ENCODE data around the gene MRGPRD.

MRGPRD gene

DNA sequence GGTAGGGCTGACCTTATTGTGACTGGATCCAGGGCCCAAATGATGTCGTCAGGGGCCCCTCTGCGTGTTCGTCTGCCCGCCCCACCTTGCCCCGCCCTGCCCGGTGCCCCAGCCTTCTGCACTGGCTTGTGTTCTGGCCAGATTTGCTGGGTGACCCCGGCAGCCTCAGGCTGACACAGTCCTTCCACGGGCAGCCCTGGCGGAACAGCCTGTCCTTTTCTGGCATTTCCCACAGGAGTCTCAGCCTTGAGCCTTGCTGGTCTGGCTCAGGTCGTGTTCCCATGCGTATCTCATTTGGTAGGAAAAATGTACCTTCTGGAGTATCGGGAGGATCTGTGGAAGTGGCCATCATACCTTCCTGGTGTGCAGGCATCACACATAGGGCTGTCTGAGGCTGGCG lies 46.1 kb downstream of the MRGPRD start:
- Histone ChIP-seq H3K9me3 (replicated peaks; ENCODE audit: insufficient read depth, low read length) (no peaks in the 10 kb centered on the region), H3K9ac (ENCODE audit: low read length) (no peak overlapping the region), H3K79me2 (ENCODE audit: low read length) (no peaks in the 10 kb centered on the region), H3K4me3 (ENCODE audit: low read length) (no peak overlapping the region), H3K27me3 (replicated peaks; ENCODE audit: insufficient read depth, low read length) (no peaks in the 10 kb centered on the region), H4K20me1 (ENCODE audit: insufficient read depth, low read length) (no peaks in the 10 kb centered on the region), H3F3A (ENCODE audit: insufficient read depth, low read length) (no peaks in the 10 kb centered on the region), H2AFZ (ENCODE audit: low read length) (no peak overlapping the region), H3K4me2 (ENCODE audit: low read depth, low read length) (no peak overlapping the region), H3K27ac (ENCODE audit: low read length) (no peak overlapping the region), H3K4me1 (ENCODE audit: low read length) (no peaks in the 10 kb centered on the region), H3K36me3 (replicated peaks; ENCODE audit: insufficient read depth, low read length) (0 out of 2 replicates have a peak, but pooled peaks cover 4% of the 10 kb centered on the region), H3K9me2 (replicated peaks; ENCODE audit: insufficient read depth, low read length) (no peaks in the 10 kb centered on the region)
- TF ChIP-seq EZH2 (optimal IDR thresholded peaks at IDR 0.05; ENCODE audit: low read depth, low read length) (no peak), EZH2phosphoT487 (IDR thresholded peaks at IDR 0.05; ENCODE audit: low read length) (no peak)
- TF ChIP-seq, protein P1, sequence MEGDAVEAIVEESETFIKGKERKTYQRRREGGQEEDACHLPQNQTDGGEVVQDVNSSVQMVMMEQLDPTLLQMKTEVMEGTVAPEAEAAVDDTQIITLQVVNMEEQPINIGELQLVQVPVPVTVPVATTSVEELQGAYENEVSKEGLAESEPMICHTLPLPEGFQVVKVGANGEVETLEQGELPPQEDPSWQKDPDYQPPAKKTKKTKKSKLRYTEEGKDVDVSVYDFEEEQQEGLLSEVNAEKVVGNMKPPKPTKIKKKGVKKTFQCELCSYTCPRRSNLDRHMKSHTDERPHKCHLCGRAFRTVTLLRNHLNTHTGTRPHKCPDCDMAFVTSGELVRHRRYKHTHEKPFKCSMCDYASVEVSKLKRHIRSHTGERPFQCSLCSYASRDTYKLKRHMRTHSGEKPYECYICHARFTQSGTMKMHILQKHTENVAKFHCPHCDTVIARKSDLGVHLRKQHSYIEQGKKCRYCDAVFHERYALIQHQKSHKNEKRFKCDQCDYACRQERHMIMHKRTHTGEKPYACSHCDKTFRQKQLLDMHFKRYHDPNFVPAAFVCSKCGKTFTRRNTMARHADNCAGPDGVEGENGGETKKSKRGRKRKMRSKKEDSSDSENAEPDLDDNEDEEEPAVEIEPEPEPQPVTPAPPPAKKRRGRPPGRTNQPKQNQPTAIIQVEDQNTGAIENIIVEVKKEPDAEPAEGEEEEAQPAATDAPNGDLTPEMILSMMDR (IDR thresholded peaks at IDR 0.05; ENCODE audit: low read length) = no peak
- no peak for DNase-seq

DNA sequence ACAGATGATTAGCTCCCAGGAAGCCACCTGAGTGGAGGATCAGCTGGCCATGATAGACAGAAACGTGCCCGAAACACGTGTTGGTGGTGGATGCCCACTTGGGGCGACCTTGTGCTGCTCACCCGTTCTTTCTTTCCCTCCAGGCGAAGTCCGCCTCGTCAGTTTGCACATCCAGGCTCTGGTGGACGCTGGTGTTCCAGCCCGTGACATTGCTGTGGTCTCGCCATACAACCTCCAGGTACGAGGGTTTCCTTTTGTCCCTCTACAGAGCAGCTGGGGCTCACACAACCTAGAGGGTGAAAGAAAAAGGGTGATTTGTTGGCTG lies 46.5 kb downstream of the MRGPRD start:
- DNase-seq = no peak
- TF ChIP-seq EZH2 (optimal IDR thresholded peaks at IDR 0.05; ENCODE audit: low read depth, low read length) = no peak
- TF ChIP-seq, protein P1 (IDR thresholded peaks at IDR 0.05; ENCODE audit: low read length) = no peak
- TF ChIP-seq EZH2phosphoT487 (IDR thresholded peaks at IDR 0.05; ENCODE audit: low read length) = no peak
- H4K20me1 ChIP-seq (ENCODE audit: insufficient read depth, low read length) = no peaks in the 10 kb centered on the region
- no peak overlapping the region for H3K27ac ChIP-seq (ENCODE audit: low read length)
- H3K4me3 ChIP-seq (ENCODE audit: low read length) = no peak overlapping the region
- no peaks in the 10 kb centered on the region for H3K4me1 ChIP-seq (ENCODE audit: low read length)
- H3F3A ChIP-seq (ENCODE audit: insufficient read depth, low read length) = no peaks in the 10 kb centered on the region
- no peaks in the 10 kb centered on the region for H3K79me2 ChIP-seq (ENCODE audit: low read length)
- no peaks in the 10 kb centered on the region for H3K9me2 ChIP-seq (replicated peaks; ENCODE audit: insufficient read depth, low read length)
- no peaks in the 10 kb centered on the region for H3K9me3 ChIP-seq (replicated peaks; ENCODE audit: insufficient read depth, low read length)
- 0 out of 2 replicates have a peak, but pooled peaks cover 4% of the 10 kb centered on the region for H3K36me3 ChIP-seq (replicated peaks; ENCODE audit: insufficient read depth, low read length)
- H3K9ac ChIP-seq (ENCODE audit: low read length) = no peak overlapping the region
- no peak overlapping the region for H2AFZ ChIP-seq (ENCODE audit: low read length)
- H3K27me3 ChIP-seq (replicated peaks; ENCODE audit: insufficient read depth, low read length) = no peaks in the 10 kb centered on the region
- H3K4me2 ChIP-seq (ENCODE audit: low read depth, low read length) = no peak overlapping the region

DNA sequence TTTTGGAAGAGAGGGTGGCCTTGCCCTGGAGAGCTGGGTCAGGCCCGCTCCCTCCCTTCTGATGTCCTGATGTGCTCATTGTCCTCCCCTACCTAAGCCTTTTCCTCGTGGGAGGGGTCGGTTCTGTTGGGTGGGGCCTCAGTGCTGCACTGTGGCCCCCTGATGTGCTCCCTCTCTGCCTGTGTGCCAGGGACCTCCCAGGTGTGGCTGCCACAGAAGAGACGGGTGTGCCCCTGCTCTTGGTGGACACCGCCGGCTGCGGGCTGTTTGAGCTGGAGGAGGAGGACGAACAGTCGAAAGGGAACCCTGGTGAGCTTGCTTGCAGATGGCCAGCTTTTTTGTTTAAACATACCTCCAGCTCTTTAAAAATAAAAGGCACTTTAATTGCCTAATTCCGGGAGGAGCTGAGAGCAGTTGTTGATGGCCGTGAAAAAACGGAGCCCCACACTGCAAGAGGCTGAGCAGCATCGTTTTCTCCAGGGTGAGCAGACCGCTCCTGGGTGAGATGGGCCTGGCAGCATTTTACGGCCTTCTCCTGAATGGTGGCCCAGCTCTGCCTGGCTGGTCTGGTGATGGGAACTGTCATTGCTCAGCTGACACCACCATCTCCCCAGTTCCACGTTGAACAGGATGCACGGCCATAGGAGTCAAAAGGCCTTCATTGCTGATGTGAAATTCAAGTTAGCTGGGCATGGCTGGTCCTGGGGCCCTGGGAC lies 47.0 kb downstream of the MRGPRD start:
- no peak for DNase-seq
- 0 out of 2 replicates have a peak, but pooled peaks cover 4% of the 10 kb centered on the region for H3K36me3 ChIP-seq (replicated peaks; ENCODE audit: insufficient read depth, low read length)
- no peak overlapping the region for H3K4me2 ChIP-seq (ENCODE audit: low read depth, low read length)
- no peak for TF ChIP-seq EZH2phosphoT487 (IDR thresholded peaks at IDR 0.05; ENCODE audit: low read length)
- TF ChIP-seq EZH2 (optimal IDR thresholded peaks at IDR 0.05; ENCODE audit: low read depth, low read length) = no peak
- TF ChIP-seq, protein P1 (IDR thresholded peaks at IDR 0.05; ENCODE audit: low read length) = no peak
- no peak overlapping the region for H2AFZ ChIP-seq (ENCODE audit: low read length)
- no peaks in the 10 kb centered on the region for H3F3A ChIP-seq (ENCODE audit: insufficient read depth, low read length)
- H3K9me2 ChIP-seq (replicated peaks; ENCODE audit: insufficient read depth, low read length) = no peaks in the 10 kb centered on the region
- no peaks in the 10 kb centered on the region for H3K27me3 ChIP-seq (replicated peaks; ENCODE audit: insufficient read depth, low read length)
- no peaks in the 10 kb centered on the region for H3K4me1 ChIP-seq (ENCODE audit: low read length)
- H3K4me3 ChIP-seq (ENCODE audit: low read length) = no peak overlapping the region
- no peak overlapping the region for H3K9ac ChIP-seq (ENCODE audit: low read length)
- no peak overlapping the region for H3K27ac ChIP-seq (ENCODE audit: low read length)
- no peaks in the 10 kb centered on the region for H4K20me1 ChIP-seq (ENCODE audit: insufficient read depth, low read length)
- H3K9me3 ChIP-seq (replicated peaks; ENCODE audit: insufficient read depth, low read length) = no peaks in the 10 kb centered on the region
- H3K79me2 ChIP-seq (ENCODE audit: low read length) = no peaks in the 10 kb centered on the region
